CD4-positive, alpha-beta T cell treated with Interleukin-1 beta for 1 hour (primary cell): ENCODE data around the gene SPINK6.

Source experiments
- DNase-seq, 2 donors: peaks; one replicate each; pipeline ENCODE4 v3.0.0-alpha.2; 2020 to 2022

Gene SPINK6

GRCh38 chr5:148224117-148224742 lies 21.4 kb downstream of the SPINK6 start:
- no peak for DNase-seq

GRCh38 chr5:148228392-148228984 lies 25.6 kb downstream of the SPINK6 start:
- no peak for DNase-seq

GRCh38 chr5:148229840-148230239 lies 27.0 kb downstream of the SPINK6 start:
- DNase-seq, result no peak

GRCh38 chr5:148230240-148230639 lies 27.4 kb downstream of the SPINK6 start:
- DNase-seq, result no peak

- no peak for DNase-seq
Measured at GRCh38 chr5:148237785-148238417, 35.1 kb downstream of the SPINK6 start.

- DNase-seq, result no peak
Measured at GRCh38 chr5:148238418-148238794, 35.6 kb downstream of the SPINK6 start, which contains the start of gene MARCOL. MARCOL (plus strand) TSS chr5:148238525; CDS start chr5:148238598, 73 bp downstream.

- DNase-seq, result no peak
Measured at GRCh38 chr5:148248894-148249293, 46.1 kb downstream of the SPINK6 start.

GRCh38 chr5:148255456-148255855 lies 52.6 kb downstream of the SPINK6 start:
- no peak for DNase-seq

GRCh38 chr5:148259288-148259687 lies 56.4 kb downstream of the SPINK6 start:
- no peak for DNase-seq

- no peak for DNase-seq
Measured at GRCh38 chr5:148261221-148261620, 58.4 kb downstream of the SPINK6 start.
